ENCODE results near the gene EPHA6. TPM values are rescaled to one million over a fixed set of nuclear protein-coding genes. Genes with fewer than 3 reads are reported as not detected.

EPHA6 gene
- total and polyA plus RNA-seq, 2 donors (not counting 1 experiment from before 2014, with no cell fraction given), result under 0.01 TPM; not detected in 1

- no peaks in the 10 kb centered on the region for H3K36me3 ChIP-seq (ENCODE audit: control insufficient read depth, insufficient read depth, low read length)
- H4K20me1 ChIP-seq (ENCODE audit: control insufficient read depth, extremely low read depth, insufficient read depth, low read length), result no peaks in the 10 kb centered on the region
- TF ChIP-seq EZH2 (IDR thresholded peaks at IDR 0.05; ENCODE audit: low read length, missing control alignments) (no peak), CTCF (conservative IDR thresholded peaks at IDR 0.05 in 1 of 2, IDR thresholded peaks at IDR 0.05 in 1 of 2; ENCODE audit: low read depth in 1 of 2, low read length in 2 of 2) (no peak)
- H3K9ac ChIP-seq (ENCODE audit: insufficient read depth, low read length), result no peak overlapping the region
- no peak overlapping the region for H3K4me3 ChIP-seq (replicated peaks in 1 of 4; ENCODE audit: control extremely low read depth in 1 of 4, insufficient read depth in 1 of 4, low read depth in 3 of 4, low read length in 4 of 4)
- no peak for DNase-seq (ENCODE audit: low read depth in 2 of 2)
- no peak overlapping the region for H3K27ac ChIP-seq (ENCODE audit: insufficient read depth, low read length)
- no peak overlapping the region for H2AFZ ChIP-seq (ENCODE audit: low read length)
- H3K9me3 ChIP-seq (ENCODE audit: control insufficient read depth, insufficient read depth, low read depth, low read length), result no peaks in the 10 kb centered on the region
- H3K27me3 ChIP-seq (ENCODE audit: control insufficient read depth, insufficient read depth, low read length), result no peaks in the 10 kb centered on the region
- no peaks in the 10 kb centered on the region for H3K79me2 ChIP-seq (ENCODE audit: control insufficient read depth, insufficient read depth, low read length)
- H3K4me2 ChIP-seq (ENCODE audit: extremely low read depth, insufficient read depth, low read length), result no peak overlapping the region
- H3K4me1 ChIP-seq (ENCODE audit: control insufficient read depth, extremely low read depth, insufficient read depth, low read length), result no peaks in the 10 kb centered on the region
These were observed 324.6 kb downstream of the EPHA6 start for GRCh38 chr3:97138914-97139541.

GRCh38 chr3:97148931-97149330, 334.5 kb downstream of the EPHA6 start:
- DNase-seq (ENCODE audit: low read depth in 2 of 2), result no peak
- Histone ChIP-seq H3K4me2 (ENCODE audit: extremely low read depth, insufficient read depth, low read length) (no peak overlapping the region), H4K20me1 (ENCODE audit: control insufficient read depth, extremely low read depth, insufficient read depth, low read length) (no peaks in the 10 kb centered on the region), H3K9me3 (ENCODE audit: control insufficient read depth, insufficient read depth, low read depth, low read length) (no peaks in the 10 kb centered on the region), H3K27me3 (ENCODE audit: control insufficient read depth, insufficient read depth, low read length) (no peaks in the 10 kb centered on the region), H2AFZ (ENCODE audit: low read length) (no peak overlapping the region), H3K36me3 (ENCODE audit: control insufficient read depth, insufficient read depth, low read length) (no peaks in the 10 kb centered on the region), H3K79me2 (ENCODE audit: control insufficient read depth, insufficient read depth, low read length) (no peaks in the 10 kb centered on the region), H3K9ac (ENCODE audit: insufficient read depth, low read length) (no peak overlapping the region), H3K27ac (ENCODE audit: insufficient read depth, low read length) (no peak overlapping the region), H3K4me3 (replicated peaks in 1 of 4; ENCODE audit: control extremely low read depth in 1 of 4, insufficient read depth in 1 of 4, low read depth in 3 of 4, low read length in 4 of 4) (no peak overlapping the region), H3K4me1 (ENCODE audit: control insufficient read depth, extremely low read depth, insufficient read depth, low read length) (no peaks in the 10 kb centered on the region)
- TF ChIP-seq EZH2 (IDR thresholded peaks at IDR 0.05; ENCODE audit: low read length, missing control alignments), result no peak
- TF ChIP-seq CTCF (conservative IDR thresholded peaks at IDR 0.05 in 1 of 2, IDR thresholded peaks at IDR 0.05 in 1 of 2; ENCODE audit: low read depth in 1 of 2, low read length in 2 of 2), result no peak

- no peaks in the 10 kb centered on the region for H3K36me3 ChIP-seq (ENCODE audit: control insufficient read depth, insufficient read depth, low read length)
- H3K4me1 ChIP-seq (ENCODE audit: control insufficient read depth, extremely low read depth, insufficient read depth, low read length), result no peaks in the 10 kb centered on the region
- no peaks in the 10 kb centered on the region for H3K9me3 ChIP-seq (ENCODE audit: control insufficient read depth, insufficient read depth, low read depth, low read length)
- no peak overlapping the region for H3K9ac ChIP-seq (ENCODE audit: insufficient read depth, low read length)
- no peak for DNase-seq (ENCODE audit: low read depth in 2 of 2)
- H3K79me2 ChIP-seq (ENCODE audit: control insufficient read depth, insufficient read depth, low read length), result no peaks in the 10 kb centered on the region
- H3K27ac ChIP-seq (ENCODE audit: insufficient read depth, low read length), result no peak overlapping the region
- H2AFZ ChIP-seq (ENCODE audit: low read length), result no peak overlapping the region
- no peaks in the 10 kb centered on the region for H3K27me3 ChIP-seq (ENCODE audit: control insufficient read depth, insufficient read depth, low read length)
- no peak for TF ChIP-seq CTCF (conservative IDR thresholded peaks at IDR 0.05 in 1 of 2, IDR thresholded peaks at IDR 0.05 in 1 of 2; ENCODE audit: low read depth in 1 of 2, low read length in 2 of 2)
- no peak for TF ChIP-seq EZH2 (IDR thresholded peaks at IDR 0.05; ENCODE audit: low read length, missing control alignments)
- H4K20me1 ChIP-seq (ENCODE audit: control insufficient read depth, extremely low read depth, insufficient read depth, low read length), result no peaks in the 10 kb centered on the region
- H3K4me3 ChIP-seq (replicated peaks in 1 of 4; ENCODE audit: control extremely low read depth in 1 of 4, insufficient read depth in 1 of 4, low read depth in 3 of 4, low read length in 4 of 4), result no peak overlapping the region
- no peak overlapping the region for H3K4me2 ChIP-seq (ENCODE audit: extremely low read depth, insufficient read depth, low read length)
These were observed 346.8 kb downstream of the EPHA6 start for GRCh38 chr3:97161169-97161568.
